ENCODE measurements around the gene NAV2.

The NAV2 gene

DNA sequence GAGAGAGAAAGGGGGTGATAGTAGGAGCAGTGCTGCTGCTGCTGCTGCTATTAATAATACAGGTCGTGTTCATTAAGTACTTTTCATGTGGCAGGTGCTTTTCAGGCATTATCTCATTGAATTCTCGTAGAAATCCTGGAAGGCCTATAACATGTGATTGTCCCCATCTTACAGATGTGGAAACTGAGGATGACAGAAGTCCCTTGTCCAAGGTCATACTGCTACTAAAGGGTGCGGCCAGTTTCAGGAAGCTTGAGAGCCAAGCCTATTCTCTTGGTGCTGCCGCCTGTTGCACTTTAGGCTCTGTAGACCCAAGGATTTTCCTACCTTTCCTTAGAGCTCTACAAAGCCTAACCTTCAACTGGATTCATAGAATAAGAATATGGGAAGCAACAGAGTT is 254.3 kb downstream of the NAV2 start:
- no peak overlapping the region for H3K4me3 ChIP-seq (ENCODE audit: control insufficient read depth, low read depth, low read length)
- TF ChIP-seq, protein P1, sequence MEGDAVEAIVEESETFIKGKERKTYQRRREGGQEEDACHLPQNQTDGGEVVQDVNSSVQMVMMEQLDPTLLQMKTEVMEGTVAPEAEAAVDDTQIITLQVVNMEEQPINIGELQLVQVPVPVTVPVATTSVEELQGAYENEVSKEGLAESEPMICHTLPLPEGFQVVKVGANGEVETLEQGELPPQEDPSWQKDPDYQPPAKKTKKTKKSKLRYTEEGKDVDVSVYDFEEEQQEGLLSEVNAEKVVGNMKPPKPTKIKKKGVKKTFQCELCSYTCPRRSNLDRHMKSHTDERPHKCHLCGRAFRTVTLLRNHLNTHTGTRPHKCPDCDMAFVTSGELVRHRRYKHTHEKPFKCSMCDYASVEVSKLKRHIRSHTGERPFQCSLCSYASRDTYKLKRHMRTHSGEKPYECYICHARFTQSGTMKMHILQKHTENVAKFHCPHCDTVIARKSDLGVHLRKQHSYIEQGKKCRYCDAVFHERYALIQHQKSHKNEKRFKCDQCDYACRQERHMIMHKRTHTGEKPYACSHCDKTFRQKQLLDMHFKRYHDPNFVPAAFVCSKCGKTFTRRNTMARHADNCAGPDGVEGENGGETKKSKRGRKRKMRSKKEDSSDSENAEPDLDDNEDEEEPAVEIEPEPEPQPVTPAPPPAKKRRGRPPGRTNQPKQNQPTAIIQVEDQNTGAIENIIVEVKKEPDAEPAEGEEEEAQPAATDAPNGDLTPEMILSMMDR (conservative IDR thresholded peaks at IDR 0.05; ENCODE audit: control insufficient read depth, insufficient read depth, low read depth, low read length) = no peak
- no peak for DNase-seq (ENCODE audit: low read depth)

DNA sequence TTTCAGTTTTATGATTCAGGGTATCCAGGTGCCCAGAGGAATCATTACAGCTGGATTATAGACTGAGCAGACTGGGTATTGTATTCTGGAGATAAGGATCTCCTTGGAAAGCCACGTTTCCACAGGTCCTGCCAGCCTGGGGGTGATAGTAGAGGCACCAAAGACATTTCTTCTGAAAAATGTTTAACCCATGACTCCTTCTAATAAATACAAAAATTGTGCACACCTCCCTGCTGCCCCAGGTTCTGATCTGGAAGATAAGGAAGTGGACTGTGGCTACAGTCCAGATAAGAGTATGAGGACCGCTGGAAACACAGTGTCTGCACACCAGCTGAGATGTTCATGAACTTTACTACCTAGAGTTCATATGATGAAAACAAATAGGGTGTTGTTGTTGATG is 255.2 kb downstream of the NAV2 start:
- TF ChIP-seq, protein P1 (conservative IDR thresholded peaks at IDR 0.05; ENCODE audit: control insufficient read depth, insufficient read depth, low read depth, low read length) = no peak
- DNase-seq (ENCODE audit: low read depth) = no peak
- no peak overlapping the region for H3K4me3 ChIP-seq (ENCODE audit: control insufficient read depth, low read depth, low read length)

DNA sequence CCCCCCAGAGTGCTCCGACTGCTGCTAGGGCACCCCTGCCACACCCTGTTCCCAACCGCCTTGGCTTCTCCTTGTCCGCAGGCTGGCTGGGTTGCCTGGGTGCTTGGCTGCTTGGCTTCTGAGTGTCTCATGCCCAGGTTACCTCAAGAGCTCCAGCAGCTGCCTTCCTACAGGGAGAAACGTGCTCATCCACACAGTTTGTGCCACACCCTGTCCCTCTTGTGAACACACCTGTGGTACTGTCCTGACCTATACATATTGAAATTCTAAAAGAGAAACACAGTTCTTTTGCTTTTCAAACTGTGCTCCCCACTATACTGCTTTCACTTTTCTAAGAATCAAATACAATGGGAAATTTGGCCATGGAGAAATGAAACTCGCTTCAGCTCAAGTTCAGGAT is 256.2 kb downstream of the NAV2 start:
- no peak for DNase-seq (ENCODE audit: low read depth)
- H3K4me3 ChIP-seq (ENCODE audit: control insufficient read depth, low read depth, low read length) = no peak overlapping the region
- TF ChIP-seq, protein P1 (conservative IDR thresholded peaks at IDR 0.05; ENCODE audit: control insufficient read depth, insufficient read depth, low read depth, low read length) = no peak

DNA sequence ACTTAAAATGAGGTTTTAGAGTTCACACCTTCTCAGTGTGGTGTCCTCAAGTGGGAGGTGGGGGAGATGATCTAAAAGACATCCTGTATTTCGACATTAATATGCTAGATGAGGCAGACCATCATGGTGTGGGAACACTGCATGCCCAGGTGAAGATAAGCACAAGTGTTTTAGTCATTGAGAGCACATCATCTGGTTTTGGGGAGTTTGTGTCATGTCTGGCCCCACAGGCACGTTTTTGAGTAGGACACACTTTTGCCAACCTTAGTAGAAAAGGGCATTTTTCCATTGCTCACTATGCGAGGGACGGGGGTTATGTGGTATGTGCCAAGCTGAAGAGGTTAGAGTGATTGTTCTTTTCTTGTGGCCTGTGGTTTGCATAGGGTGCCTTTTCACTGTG is 258.3 kb downstream of the NAV2 start:
- no peak for DNase-seq (ENCODE audit: low read depth)
- TF ChIP-seq, protein P1 (conservative IDR thresholded peaks at IDR 0.05; ENCODE audit: control insufficient read depth, insufficient read depth, low read depth, low read length) = no peak
- no peak overlapping the region for H3K4me3 ChIP-seq (ENCODE audit: control insufficient read depth, low read depth, low read length)

DNA sequence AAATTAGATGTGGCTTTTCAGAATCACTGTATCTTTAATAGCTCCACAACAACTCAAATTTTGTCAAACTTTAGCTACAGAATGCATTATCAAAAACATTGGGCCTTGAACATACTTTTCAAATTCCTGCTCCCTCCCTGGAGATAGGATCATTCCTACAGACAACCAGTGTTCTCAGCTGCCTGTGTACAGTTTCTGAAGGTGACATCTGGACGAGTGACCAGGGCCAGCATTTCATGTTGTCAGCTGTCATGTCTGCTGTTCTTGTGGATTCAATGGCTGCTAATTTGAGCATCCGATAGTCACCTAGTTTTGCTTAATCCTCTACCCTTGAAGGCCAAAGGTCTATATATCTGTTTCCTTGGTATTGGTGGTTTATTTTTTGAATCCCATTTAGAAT is 259.5 kb downstream of the NAV2 start:
- no peak for DNase-seq (ENCODE audit: low read depth)
- H3K4me3 ChIP-seq (ENCODE audit: control insufficient read depth, low read depth, low read length) = no peak overlapping the region
- TF ChIP-seq, protein P1 (conservative IDR thresholded peaks at IDR 0.05; ENCODE audit: control insufficient read depth, insufficient read depth, low read depth, low read length) = no peak

DNA sequence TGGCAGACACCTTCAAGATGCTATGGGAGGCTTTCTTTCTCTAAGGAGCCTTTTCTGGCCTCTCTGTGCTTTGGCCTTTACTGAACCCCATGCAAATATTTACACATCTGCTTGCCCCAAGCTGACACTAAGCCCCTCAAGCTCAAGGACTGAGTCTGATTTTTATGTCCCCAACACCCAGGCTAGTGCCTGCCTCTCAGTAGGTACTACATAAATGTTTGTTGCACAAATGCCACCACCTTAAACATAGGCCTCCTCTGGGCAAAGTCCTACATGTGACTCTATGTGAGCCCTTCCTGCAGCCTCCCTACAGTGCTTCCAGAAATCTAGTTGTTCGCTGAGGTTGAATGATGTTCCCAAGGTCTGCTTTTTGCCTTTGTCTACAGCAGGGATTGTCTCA is 260.0 kb downstream of the NAV2 start:
- DNase-seq (ENCODE audit: low read depth) = no peak
- H3K4me3 ChIP-seq (ENCODE audit: control insufficient read depth, low read depth, low read length) = no peak overlapping the region
- TF ChIP-seq, protein P1 (conservative IDR thresholded peaks at IDR 0.05; ENCODE audit: control insufficient read depth, insufficient read depth, low read depth, low read length) = no peak

DNA sequence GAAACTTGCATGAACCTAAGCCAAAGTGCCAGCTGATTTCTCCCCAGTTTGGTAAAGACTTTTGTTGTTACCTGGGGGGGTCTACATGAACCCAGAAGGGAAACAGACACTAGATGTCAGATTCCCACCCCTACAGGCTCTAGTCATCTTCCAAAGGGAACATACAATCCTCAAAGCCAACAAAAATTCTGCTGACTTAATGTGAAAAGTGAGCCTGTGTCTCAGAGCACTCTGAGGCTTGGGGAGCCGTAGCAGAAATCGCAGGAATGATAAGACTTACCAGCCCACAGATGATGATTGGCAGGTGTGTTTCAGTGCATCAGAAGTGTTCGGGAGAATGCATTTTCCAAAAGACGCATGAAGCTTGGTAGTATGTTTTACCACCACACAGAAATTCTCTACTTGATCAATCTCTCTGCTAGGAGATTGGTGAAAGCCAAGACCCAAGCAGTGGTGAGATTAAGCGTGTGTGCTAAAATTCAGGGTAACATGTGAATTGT is 260.5 kb downstream of the NAV2 start:
- no peak for DNase-seq (ENCODE audit: low read depth)
- H3K4me3 ChIP-seq (ENCODE audit: control insufficient read depth, low read depth, low read length) = no peak overlapping the region
- TF ChIP-seq, protein P1 (conservative IDR thresholded peaks at IDR 0.05; ENCODE audit: control insufficient read depth, insufficient read depth, low read depth, low read length) = no peak
